Raji (cell line): ENCODE measurements around the gene FUT8.

Experiments
- POLR2A ChIP-seq: IDR thresholded peaks from 2 replicates; pipeline ENCODE4 v1.6.1; 2011; ENCODE audit warnings: low read depth, low read length, control low read depth; ENCODE audit not compliant: insufficient read depth

The FUT8 gene

DNA sequence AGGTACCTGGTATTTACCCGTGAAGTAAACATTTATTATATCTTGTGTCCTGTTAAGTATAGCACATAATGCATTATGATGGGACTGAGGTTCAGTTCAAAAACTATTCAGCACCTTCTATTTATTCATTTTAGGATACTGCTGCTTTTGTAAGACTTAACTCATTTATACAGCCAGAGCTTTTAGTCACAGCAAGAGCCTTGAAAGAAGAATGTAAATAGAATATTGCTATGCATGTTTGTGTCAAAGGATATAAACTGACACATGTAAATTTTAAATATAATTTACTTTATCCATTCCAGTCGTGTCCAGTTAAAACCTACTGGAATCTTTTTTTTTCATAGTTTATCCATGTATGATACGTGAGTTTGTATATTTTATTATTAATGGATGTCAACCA is 168.8 kb downstream of the FUT8 start:
- TF ChIP-seq POLR2A: no peak

DNA sequence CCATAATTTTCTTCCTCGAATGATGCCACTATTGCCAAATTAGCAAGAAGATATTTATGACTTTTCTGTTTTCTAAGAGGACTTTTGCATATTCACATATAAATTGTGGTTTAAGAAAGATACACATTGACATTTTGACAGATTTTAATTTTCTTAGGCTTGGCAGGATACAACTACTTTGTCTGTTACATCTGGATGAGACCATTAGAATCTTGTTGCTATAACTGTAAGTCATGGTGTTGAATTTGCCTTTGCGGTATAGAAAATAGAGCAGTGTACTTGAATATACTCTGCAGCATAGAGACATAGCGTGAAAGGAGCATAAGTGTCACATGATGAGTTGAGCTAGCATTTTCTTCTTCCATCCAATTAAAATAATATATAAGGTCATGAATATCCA is 169.3 kb downstream of the FUT8 start:
- TF ChIP-seq POLR2A: no peak

DNA sequence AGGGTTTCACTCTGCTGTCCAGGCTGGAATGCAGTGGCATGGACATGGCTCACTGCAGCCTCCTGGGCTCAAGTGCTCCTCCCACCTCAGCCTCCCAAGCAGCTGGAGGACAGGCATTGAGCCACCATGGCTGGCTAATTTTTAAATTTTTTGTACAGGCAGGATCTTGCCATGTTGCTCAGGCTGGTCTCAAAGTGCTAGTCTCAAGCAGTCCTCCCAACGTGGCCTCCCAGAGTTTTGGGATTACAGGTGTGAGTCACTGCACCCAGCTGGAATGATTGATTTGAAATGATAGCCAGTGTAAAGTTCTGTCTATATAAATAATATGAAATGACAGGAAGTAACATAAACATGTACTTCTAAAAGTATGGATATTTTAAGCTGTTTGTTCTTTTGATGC is 172.7 kb downstream of the FUT8 start:
- TF ChIP-seq POLR2A: no peak

DNA sequence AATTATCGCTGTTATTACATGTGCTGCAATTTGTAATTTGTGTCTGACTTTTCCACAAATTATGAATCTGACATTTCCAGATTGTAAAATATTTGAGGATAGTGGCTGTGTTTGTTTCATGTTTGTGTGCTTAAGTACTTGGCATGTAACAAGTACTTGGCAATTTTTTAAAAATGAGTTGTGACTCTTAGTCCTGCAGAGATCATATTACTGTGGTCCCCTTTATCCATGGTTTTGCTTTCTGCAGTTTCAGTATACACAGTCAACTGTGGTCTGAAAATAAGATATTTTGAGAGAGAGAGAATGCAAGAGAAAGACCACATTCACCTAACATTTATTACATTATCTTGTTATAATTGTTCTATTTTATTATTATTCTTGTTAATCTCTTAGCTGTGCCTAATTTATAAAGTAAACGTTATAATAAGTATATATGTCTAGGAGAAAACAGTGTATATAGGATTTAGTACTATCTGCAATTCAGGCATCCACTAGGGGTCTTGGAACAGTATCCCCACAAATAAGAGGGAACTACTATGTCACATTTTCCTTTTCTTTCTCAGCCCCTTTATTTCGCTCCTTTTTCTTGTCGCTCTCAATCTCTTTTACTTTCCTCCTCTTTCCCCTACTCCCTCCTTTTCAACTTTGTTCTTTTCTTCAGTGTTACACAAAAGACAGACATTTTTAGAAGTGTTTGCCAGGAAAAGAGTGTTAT is 176.1 kb downstream of the FUT8 start:
- TF ChIP-seq POLR2A: no peak

DNA sequence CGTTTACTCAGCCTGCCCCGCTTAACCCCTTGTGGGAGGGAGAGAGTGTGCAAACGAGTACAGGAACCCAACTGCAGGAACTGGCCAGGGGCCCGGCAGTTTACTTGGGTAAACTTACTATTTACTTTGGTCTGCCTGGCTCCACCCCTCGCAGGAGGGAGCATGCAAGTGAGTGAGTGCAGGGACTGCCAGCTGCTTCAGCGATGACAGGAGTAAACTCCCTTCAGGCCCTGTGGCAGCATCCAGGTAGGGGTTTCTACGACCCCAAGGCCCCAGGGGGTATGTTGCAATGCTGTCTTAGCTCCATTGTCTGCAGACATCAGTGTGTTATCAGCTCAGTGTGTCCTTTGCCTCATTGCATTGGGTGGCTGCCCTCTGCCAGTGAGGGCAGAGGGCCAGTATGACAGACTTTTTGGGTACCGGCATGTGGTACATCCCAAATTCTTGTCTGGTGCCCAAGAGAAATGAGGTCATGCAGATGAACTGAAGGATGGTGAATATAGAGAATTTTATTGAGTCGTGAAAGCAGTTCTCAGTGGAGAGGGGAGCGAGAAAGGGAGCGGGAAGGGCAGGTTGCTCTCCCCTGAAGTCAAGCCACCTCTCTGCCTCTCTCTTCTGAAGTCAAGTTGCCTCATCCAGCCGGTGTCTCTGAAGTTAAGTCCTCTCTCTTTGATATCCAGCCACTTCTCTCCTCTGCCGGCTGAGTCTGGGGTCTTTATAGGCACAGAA is 181.8 kb downstream of the FUT8 start:
- no peak for TF ChIP-seq POLR2A

DNA sequence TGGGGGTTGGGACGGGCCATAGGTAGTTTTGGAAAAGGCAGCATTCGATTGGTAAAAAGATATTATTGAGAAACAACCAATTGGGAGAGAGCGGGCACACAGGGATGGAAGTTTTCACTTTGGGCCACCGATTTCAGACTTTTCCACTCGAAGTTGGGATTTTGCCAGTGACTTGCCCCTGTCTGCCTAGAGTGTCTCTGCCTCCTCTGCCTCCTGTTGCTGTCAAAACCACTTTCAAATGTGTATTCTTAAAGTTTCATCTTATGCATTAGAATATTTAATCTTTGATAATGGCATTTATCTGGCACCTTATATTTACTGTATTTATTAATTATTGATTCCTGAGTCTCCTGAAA is 182.3 kb downstream of the FUT8 start:
- no peak for TF ChIP-seq POLR2A

DNA sequence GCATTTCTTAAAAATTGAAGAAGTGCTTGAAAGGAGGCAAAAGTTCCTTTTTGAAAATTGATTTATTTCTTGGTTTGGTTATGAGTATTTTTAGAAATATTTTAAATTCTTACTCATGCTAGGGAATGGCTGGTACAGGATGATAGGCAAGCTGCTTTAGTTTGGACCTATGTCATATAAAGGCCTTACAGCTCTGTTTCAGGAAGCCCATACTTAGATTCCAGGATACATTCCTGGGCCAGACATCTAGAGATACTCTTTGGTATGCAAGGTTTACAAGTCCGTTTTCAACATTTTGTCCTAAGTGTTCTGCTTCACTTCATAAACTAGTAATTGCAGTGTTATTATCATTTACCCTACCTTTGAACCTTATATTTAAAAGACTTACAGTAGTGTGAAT is 186.8 kb downstream of the FUT8 start:
- TF ChIP-seq POLR2A: no peak

DNA sequence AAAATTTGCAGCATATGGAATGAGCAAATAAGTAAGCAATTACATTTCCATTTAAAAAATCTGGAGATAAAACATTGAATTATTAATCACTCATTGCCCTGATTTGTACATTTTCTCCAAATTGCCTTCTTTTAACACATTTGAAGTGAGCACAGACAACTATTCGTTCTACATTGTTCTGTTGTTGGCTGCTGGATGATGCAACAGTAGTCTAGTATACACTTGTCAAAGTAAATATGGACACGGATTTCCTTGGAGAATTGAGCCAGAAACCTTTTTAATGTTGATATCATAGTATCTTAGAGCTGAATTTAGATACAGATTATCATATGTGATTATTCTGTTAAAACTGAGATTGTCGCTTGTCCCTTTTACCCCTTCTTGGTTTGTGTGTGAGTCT is 188.2 kb downstream of the FUT8 start:
- no peak for TF ChIP-seq POLR2A

DNA sequence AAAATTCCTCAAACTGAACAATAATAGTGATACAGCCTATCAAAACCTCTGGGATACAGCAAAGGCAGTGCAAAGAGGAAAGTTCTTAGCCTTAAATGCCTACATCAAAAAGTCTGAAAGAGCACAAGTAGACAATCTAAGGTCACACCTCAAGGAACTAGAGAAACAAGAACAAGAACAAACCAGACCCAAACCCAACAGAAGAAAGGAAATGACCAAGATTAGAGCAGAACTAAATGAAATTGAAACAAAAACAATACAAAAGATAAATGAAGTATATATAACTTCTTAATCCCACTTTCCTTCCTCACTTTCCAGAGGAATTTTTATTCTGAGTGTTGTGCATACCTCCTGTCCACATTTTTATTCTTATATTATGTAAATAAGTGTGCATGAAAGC is 192.0 kb downstream of the FUT8 start:
- TF ChIP-seq POLR2A: no peak

DNA sequence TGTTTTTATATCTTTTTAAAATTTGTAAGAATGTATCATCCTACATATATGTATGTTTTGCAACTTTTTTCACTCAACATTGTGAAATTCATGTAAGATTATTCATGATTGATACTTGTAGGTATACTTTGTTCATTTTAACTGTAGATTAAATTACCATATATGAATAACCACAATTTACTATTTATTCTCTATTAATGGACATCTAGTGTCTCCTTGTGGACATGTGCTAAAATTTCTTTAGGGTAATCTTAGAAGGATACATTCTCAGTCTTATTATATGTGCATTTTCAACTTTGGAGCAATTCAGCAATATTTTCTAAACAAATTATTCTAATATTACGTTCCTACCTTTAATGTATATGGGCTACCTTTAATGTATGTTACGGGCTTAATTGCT is 192.4 kb downstream of the FUT8 start:
- no peak for TF ChIP-seq POLR2A

DNA sequence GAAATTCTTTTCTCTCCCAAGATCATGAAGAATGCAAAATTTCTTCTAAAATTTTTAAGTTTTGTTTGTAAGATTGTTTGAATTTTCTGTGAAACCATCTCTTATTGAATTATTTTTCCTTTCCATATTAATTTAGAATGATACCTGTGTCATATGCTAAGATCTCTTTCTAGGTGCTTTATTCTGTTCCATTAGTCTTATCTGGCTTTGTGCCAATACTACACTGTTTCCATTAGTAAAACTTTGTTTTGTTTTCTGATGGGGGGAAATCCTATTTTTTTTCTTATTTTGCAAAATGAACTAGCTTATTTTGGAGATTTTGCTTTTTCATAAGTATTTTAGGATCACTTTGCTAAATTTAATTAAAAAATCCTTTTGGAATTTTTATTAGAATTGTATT is 193.9 kb downstream of the FUT8 start:
- no peak for TF ChIP-seq POLR2A

DNA sequence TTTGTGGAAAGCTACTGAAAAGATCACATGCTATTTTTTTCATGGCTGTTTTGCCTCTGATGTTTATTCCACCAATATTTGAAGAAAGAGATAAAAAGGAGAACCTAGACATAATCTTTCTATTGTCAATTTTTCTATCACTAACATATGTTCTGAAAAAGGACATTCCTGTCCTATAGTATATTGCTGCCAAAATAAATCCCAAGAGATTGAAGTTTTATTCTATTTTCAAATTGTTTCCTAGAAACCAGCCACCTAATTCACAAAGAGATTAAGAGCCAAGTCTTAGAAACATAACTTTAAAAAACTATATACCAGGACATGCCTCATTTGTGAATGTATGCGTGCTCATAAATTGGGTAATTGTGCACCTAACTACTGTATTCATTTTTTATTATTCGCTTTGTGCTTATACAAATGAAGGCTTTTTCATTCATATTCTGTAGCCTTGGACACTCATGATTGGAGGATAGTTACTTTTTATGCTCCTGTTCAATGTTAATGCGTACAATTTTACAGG is 200.7 kb downstream of the FUT8 start:
- no peak for TF ChIP-seq POLR2A

DNA sequence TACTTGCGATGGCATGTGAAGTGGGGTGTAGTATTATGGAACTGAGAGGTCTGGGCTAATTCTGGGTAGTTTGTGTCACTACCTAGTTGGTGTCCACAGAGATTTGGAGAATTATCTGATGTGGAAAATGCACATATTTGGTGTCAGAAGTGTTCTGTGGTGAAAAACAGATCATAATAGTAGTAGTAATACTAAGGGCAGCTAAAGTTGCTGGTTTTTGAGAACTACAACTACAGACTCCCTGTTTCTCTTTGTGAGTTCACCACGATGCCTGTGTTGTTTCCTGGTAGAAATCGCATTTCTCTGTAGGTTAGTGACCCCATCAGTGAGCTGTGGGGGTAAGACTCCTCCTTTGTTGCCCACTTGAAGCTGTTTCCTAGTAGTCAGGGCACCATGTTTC is 206.5 kb downstream of the FUT8 start:
- no peak for TF ChIP-seq POLR2A

DNA sequence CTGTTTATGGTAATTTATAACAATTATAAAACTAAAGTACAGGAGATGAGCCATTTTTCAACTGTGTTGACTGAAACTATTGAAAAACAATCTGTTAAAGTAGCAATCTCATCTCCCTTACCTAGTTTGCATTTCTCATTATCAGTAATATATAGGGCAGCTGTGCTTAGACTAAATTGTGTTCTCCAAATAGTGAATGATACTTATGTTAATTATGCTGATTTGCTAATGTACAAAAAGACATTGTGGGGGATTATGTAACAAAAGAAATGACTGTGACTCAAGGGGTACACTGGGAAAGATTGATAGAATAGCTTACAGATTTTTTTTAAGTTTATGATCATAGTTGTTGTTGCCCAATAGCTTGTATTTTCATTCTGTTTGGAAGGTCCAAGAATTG is 207.7 kb downstream of the FUT8 start:
- TF ChIP-seq POLR2A: no peak

DNA sequence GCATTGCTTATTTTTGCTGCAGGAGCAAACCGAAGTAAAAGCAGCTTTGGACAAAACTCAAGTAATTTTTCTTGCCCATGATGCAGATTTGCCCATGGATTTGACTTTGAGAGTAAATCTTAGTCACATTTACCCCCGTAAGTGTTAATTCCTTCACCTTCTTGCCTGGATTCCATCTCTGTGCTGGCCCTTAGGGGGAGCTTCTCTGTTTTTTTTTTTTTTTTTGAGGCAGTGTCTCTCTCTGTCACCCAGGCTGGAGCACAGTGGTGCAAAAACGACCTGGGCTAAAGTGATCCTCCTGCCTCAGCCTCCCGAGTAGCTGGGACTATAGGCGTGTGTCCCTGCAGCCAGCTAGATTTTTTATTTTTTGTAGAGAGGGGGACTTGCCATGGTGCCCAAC is 210.2 kb downstream of the FUT8 start:
- TF ChIP-seq POLR2A: no peak

DNA sequence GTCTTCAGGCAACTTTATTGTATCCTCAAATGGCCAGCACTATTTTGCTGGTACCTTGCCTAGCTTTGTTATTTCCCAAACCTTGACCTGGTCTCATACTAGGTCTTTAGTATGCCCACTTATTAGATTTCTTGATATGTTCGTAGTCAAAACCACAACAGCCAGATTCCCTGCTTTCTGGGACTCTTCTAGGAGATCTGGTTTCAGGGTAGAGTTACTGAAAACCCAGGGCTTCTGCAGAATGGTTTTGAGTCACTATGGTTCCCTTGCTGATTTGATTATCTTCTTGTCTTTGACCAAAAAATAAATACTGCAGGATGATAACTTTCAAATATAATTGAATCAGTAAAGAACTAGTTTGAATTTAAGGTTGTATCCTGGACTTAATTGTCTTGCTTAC is 211.2 kb downstream of the FUT8 start:
- no peak for TF ChIP-seq POLR2A

DNA sequence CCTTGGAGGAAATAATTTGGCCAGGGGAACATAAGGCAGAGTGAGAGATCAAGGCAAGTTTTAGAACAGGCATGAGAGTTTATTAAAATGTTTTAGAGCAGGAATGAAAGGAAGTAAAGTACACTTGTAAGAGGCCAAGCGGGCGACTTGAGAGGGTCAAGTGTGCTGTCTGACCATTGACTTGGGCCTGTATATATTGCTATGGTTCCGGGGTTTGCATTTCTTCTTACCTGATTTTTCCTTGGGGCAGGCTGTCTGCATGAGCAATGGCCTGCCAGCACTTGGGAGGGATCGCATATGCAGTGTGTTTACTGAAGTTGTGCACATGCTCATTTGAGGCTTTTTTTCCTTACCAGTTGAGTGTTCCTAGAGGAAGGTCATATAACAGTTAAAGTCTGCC is 214.8 kb downstream of the FUT8 start:
- no peak for TF ChIP-seq POLR2A
